Right lobe of liver (tissue), 4 donors: ENCODE measurements around the gene STPG4.
"Not testable (repeated sequence)": the region's sequence is repeated elsewhere in the genome, so short reads cannot be mapped to it uniquely, and the experiment has no call there.

Experiments used
- CTCF ChIP-seq, 4 donors: fragments of 200-600 bp in 3 of 4; fragments of 450-650 bp in 1 of 4; IDR thresholded peaks; one replicate each; pipeline versions ENCODE4 v1.5.1 to v1.8.0; 2016 to 2022; ENCODE audit warnings: antibody characterized with exemption in 4 of 4, mild to moderate bottlenecking in 2 of 4
- POLR2A ChIP-seq: fragments of 450-650 bp; IDR thresholded peaks from one replicate; pipeline ENCODE4 v1.6.1; 2017; ENCODE audit warnings: antibody characterized with exemption, mild to moderate bottlenecking
- donor health status: DM: no; HTN: no; CAD: no.
- donor health status: DM: no; HTN: no; CAD: no.
- donor health status: DM: no; HTN: yes; CAD: no.

- TF ChIP-seq CTCF (IDR thresholded peaks at IDR 0.05); POLR2A: not testable (repeated sequence)
Observed at GRCh38 chr2:47099712-47100111, 55.4 kb downstream of the STPG4 start.
